ENCODE data around the gene PRCP.

- TF ChIP-seq POLR2A (IDR thresholded peaks at IDR 0.05; ENCODE audit: low read length) (no peak), GATA1 (IDR thresholded peaks at IDR 0.05; ENCODE audit: low read depth, low read length) (no peak)
These were observed 107.9 kb downstream of the PRCP start for GRCh38 chr11:82792319-82792718.
